Central memory CD4-positive, alpha-beta T cell (primary cell): ENCODE results near the gene DCTN5.

Source experiments
- DNase-seq: peaks from one replicate; pipeline ENCODE4 v3.0.0; 2022

The DCTN5 gene

DNA sequence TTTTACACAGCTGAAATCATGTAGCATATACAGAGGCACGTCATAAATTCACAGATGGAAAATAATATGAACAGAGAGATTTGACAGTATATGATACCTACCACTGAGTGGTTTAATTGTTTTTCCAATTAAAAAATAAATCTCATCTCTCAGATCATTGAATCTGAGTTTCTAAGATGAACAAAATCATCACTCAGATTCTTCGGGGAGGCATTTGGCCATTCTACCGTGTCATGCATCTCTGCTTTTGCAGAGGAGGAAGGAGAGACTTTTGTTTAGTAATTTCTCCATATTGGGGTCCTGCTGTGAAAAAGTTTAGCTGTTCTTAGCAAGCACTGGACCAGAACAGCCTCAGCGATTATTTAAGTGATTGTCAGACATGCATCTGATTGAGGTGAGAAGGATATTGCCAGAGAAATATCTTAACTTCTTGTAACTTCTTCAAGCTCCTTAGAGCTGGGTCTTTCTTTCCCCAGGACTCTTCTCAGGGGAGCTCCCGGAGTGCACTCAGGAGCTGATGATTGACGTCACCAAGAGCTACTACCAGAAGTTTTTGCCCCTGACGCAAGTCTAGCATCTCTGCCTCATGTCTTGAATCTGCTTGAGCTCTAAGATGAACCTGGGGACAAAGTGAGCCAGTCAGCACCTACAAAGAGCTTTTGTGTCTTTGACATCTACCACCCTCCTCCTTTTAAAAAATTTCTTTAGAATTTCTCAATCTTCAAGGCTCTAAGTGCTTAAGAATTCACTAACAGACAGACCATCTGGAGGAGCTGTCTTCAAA is 25.5 kb downstream of the DCTN5 start:
- DNase-seq = no peak

- DNase-seq = no peak
These were observed 26.0 kb downstream of the DCTN5 start for GRCh38 chr16:23667355-23667659.

DNA sequence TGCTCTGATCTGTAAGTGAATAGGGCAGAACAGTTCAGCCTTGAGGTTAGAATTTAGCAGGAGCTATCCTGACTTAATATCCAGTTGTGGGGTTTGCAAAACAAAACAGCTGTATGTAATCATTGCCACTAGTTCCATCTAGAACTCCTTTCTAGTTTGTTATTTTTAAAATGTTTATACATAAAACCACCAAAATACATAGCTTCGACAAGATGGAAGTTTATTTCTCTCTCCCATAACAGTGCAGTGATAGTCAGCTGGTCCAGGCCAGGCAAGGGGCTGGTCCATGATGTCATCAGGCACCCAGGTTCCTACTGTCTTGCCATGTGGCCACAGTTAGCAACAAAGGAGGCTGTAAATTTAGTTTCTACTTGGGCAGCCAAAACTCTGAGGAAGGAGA is 27.0 kb downstream of the DCTN5 start:
- DNase-seq = no peak

DNA sequence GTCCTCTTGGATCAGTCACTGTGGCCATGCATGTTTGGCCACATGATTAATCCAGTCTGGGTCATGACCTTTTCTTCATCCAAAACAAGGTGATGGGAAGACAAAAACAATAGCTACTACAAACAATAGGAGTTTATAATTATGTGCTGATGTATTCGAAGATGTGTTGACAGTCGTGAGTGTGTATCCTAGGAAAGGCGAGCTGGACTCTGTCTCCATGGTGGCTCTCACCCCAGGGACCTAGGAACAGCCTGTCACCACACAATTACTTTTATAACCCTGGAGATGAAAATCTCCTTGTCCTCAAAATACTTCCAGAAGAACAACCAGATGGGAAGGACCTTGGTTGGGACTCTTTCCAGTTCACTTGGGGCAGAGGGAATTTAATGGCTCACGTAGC is 27.6 kb downstream of the DCTN5 start:
- DNase-seq = no peak

GRCh38 chr16:23670137-23670776 is 29.0 kb downstream of the DCTN5 start:
- no peak for DNase-seq

GRCh38 chr16:23673971-23674614 is 32.8 kb downstream of the DCTN5 start:
- DNase-seq = no peak

- DNase-seq = no peak
These were observed 35.7 kb downstream of the DCTN5 start for GRCh38 chr16:23676924-23677480.

- peak; percentile 66 for DNase-seq
These were observed 37.4 kb downstream of the DCTN5 start, which contains the start of gene PLK1 for GRCh38 chr16:23678430-23679273. PLK1 (plus strand) TSS chr16:23678889; CDS start chr16:23678933, 44 bp downstream.

DNA sequence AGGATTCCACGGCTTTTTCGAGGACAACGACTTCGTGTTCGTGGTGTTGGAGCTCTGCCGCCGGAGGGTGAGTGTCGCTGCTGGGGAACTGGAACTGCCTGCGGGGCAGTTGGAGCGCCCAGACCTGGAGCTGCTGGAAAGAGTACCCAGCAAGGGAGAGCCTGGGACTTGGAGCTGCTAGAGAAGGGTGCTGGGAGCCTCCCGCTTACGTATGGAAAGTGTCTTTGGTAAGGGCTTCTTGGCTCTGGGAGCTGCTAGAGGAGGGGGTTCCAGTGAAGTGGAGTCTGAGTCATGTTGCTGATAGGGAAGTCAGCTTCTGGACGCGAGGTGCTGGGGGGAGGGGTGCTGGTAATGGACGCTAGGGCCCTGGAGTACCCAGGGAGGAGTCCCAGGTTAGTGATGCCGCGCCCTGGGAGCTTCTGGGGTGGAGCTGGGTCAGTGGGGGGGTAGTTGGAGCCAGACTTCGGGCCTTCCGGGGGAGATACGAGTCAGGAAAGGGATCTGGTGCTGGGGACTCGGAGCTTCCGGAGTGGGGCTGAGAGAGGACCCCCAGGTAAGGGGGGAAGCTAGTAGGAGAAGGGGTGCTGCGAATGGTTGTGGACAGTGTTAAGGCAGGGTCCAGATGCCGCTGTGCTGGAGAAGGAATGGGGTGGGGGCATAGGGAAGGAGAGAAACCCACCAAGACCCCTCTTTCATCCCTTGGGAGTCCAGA is 38.2 kb downstream of the DCTN5 start:
- DNase-seq = no peak

GRCh38 chr16:23679986-23680336 is 38.7 kb downstream of the DCTN5 start:
- no peak for DNase-seq

DNA sequence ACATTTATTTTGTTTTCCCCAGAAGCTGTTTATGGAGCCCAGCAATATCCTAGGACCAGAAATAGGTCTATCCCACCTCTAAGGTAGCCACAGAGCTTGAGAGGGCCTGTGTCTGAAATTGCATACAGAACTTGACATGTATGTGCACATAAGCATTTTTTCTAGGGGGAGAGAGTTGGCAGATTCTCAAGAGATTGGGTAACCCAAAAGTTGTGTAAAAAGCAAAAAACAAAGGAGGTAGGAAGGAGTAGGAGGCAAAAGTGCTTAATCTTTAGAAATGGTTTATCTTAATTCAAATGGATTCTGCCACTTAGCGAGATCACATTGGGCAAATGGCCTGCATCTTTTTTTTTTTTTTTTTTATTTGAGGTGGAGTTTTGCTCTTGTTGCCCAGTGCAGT is 40.9 kb downstream of the DCTN5 start:
- no peak for DNase-seq

DNA sequence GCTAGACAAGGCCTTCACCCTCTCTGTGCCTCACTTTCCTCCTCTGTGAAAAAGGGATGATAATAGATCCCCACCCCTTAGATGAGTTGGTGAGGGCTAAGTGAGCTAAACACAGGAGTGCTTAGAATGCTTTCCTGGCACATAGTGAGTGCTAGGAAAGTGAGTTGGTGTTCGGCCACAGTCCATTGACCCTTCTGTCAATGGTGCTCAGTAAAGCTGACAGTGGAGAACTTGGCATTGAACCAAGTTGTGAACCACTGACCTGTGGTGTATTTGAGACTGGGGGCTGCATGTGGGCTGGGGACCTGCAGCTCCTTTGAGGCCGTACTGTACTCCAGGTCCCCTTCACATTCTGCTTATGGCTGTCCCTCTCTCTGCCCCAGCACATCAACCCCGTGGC is 42.2 kb downstream of the DCTN5 start:
- DNase-seq = no peak

- DNase-seq = no peak
These were observed 46.0 kb downstream of the DCTN5 start for GRCh38 chr16:23687034-23687808.

DNA sequence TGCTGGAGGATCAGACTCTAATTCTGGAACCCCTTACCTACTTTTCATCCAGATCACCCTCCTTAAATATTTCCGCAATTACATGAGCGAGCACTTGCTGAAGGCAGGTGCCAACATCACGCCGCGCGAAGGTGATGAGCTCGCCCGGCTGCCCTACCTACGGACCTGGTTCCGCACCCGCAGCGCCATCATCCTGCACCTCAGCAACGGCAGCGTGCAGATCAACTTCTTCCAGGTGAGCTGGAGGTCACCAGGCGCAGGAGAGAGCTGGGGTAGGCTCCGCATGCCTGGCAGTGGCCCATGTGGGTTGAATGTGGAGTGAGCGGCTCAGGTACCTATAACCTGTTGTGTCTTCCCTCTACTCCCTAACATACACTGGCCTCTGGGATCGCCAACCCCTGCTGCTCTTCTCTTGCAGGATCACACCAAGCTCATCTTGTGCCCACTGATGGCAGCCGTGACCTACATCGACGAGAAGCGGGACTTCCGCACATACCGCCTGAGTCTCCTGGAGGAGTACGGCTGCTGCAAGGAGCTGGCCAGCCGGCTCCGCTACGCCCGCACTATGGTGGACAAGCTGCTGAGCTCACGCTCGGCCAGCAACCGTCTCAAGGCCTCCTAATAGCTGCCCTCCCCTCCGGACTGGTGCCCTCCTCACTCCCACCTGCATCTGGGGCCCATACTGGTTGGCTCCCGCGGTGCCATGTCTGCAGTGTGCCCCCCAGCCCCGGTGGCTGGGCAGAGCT is 48.3 kb downstream of the DCTN5 start:
- no peak for DNase-seq

GRCh38 chr16:23690771-23691482 is 49.7 kb downstream of the DCTN5 start:
- no peak for DNase-seq

DNA sequence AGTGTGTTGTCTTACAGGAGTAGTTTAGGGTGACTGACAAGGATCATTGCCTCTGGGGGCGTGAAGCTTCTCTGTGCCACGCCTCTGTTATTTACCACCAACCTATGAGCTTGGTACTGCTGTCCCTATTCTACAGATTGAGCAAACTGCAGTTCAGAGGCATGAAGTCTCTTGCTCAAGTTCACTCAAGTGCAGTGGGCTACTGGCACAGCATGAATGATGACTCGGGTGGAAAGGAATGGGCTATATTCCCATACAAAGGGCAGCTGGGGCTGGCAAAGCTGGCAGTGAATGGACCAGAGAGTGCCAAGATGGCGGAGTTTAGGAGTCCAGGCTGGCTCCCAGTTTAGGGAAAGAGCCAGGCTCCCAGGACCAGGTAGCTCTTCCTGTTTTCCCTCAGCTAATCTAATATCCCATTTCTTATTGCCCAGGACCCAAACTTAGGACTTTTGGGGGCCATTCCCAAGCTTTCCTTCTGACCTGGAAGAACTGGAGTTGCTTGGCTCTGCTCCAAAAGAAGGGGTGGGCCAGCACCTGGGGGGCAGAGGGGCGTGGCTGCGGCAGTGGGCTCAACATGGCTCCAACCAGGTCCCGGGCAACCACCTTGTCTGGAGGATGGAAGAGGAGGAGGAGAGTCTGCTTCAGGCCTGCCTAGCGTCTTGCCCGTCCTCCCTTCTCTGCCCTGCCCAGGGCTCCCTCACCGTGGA is 50.4 kb downstream of the DCTN5 start:
- DNase-seq = no peak

GRCh38 chr16:23692190-23692837 is 51.0 kb downstream of the DCTN5 start:
- DNase-seq = no peak

DNA sequence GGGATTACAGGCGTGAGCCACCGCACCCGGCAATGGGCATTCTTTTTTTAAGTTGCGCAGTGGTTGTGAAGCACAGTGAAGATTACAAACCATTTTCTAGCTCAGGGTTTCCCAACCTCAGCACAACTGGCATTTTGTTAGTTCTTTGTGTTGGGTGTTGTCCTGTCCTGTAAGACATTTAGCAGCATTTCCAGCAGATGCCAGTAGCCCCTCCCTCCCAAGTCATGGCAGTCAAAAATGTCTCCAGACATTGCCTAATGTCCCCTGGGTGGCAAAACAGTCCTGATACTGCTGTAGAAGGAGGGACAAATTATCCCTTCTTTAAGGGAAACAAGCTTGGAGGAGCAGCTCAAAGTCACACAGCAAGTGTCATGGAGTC is 53.0 kb downstream of the DCTN5 start:
- DNase-seq = no peak
